ENCODE data around the gene SNRPE. TPM values are rescaled to one million over a fixed set of nuclear protein-coding genes. Genes with fewer than 3 reads are reported as not detected.

Gene SNRPE
- total and polyA plus RNA-seq, 2 donors (not counting 3 experiments of a cell fraction or from before 2014, with no cell fraction given) = 196 to 219 TPM

DNA sequence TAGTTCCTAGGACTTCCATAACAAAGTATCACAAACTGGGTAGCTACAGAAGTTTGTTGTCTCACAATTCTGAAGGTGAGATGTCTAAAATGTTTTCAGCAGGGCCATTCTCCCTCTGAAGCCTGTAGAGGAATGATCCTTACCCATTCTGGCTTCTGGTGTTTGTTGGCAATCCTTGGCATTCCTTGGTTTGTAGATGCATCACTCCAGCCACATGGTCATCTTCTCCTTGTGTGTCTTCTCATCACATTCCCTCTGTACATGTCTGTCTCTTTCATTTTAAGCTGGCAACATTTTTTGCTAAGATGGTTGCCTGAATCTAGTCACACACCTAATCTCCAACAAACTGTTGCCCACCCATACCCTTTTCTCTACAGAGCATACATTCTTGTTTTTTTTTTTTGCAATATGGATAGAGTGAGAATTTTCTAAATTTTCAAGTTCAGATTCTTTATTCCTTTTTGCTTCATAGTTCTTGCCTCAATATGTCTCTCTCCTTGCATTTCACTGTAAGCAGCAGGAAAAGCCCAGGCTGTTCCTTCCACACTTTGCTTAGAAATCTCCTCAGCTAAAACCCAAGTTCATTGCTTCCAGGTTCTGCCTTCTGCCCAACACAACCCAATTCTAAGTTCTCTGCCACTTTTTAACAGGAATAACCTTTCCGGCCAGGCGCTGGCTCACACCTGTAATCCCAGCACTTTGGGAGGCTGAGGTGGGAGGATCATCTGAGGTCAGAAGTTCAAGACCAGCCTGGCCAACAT, 47.6 kb upstream of the SNRPE start:
- dilution Hi-C loops (cut with MboI; ENCODE audit: extremely low pct_ligation_motif_present, low sequenced_read_pairs) (no loop called here), intact Hi-C loops (cut with micrococcal nuclease) (no loop called here)
- Histone ChIP-seq H2AFZ (ENCODE audit: low read depth, low read length) (no peak overlapping the region), H4K20me1 (replicated peaks; ENCODE audit: control insufficient read depth, extremely low read depth, insufficient read depth, low read length) (no peaks in the 10 kb centered on the region), H3K4me3 (replicated peaks in 1 of 3; ENCODE audit: insufficient read depth in 1 of 3, low read depth in 1 of 3, low read length in 3 of 3) (no peak overlapping the region), H3K79me2 (ENCODE audit: control insufficient read depth, insufficient read depth, low read length) (peaks cover 34% of the 10 kb centered on the region), H3K9me1 (replicated peaks; ENCODE audit: control insufficient read depth, extremely low read depth, insufficient read depth, low read length) (no peaks in the 10 kb centered on the region), H3K27ac (ENCODE audit: insufficient read depth, low read depth, low read length) (no peak overlapping the region), H3K9me3 (replicated peaks; ENCODE audit: control insufficient read depth, insufficient read depth, low read length) (no peaks in the 10 kb centered on the region), H3K9ac (replicated peaks; ENCODE audit: extremely low read depth, insufficient read depth, low read length) (no peak overlapping the region), H3K27me3 (ENCODE audit: control insufficient read depth in 2 of 2, insufficient read depth in 2 of 2, low read length in 2 of 2) (no peaks in the 10 kb centered on the region), H3K36me3 (ENCODE audit: control insufficient read depth in 2 of 2, extremely low read depth in 1 of 2, insufficient read depth in 2 of 2, low read length in 2 of 2) (peaks cover 2 to 13% of the 10 kb centered on the region in 2 experiments), H3K4me1 (ENCODE audit: control insufficient read depth, extremely low read depth, insufficient read depth, low read length) (no peaks in the 10 kb centered on the region), H3K4me2 (ENCODE audit: insufficient read depth, low read length) (no peak overlapping the region)
- TF ChIP-seq, protein P1, sequence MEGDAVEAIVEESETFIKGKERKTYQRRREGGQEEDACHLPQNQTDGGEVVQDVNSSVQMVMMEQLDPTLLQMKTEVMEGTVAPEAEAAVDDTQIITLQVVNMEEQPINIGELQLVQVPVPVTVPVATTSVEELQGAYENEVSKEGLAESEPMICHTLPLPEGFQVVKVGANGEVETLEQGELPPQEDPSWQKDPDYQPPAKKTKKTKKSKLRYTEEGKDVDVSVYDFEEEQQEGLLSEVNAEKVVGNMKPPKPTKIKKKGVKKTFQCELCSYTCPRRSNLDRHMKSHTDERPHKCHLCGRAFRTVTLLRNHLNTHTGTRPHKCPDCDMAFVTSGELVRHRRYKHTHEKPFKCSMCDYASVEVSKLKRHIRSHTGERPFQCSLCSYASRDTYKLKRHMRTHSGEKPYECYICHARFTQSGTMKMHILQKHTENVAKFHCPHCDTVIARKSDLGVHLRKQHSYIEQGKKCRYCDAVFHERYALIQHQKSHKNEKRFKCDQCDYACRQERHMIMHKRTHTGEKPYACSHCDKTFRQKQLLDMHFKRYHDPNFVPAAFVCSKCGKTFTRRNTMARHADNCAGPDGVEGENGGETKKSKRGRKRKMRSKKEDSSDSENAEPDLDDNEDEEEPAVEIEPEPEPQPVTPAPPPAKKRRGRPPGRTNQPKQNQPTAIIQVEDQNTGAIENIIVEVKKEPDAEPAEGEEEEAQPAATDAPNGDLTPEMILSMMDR (IDR thresholded peaks at IDR 0.05; ENCODE audit: extremely low read depth in 1 of 2, insufficient read depth in 1 of 2, low read depth in 1 of 2, low read length in 2 of 2) = no peak
- TF ChIP-seq FOS (IDR thresholded peaks at IDR 0.05; ENCODE audit: borderline replicate concordance, insufficient read depth, low read length) = no peak
- no peak for TF ChIP-seq POLR2A (IDR thresholded peaks at IDR 0.05; ENCODE audit: low read depth, low read length)
- CTCF ChIA-PET = no interaction called here
- FAIRE-seq (no peak), DNase-seq (ENCODE audit: low read depth, low spot score) (no peak)
- POLR2A ChIA-PET = no interaction called here
- BruUV-seq (replicated peaks) = no TSS peak

DNA sequence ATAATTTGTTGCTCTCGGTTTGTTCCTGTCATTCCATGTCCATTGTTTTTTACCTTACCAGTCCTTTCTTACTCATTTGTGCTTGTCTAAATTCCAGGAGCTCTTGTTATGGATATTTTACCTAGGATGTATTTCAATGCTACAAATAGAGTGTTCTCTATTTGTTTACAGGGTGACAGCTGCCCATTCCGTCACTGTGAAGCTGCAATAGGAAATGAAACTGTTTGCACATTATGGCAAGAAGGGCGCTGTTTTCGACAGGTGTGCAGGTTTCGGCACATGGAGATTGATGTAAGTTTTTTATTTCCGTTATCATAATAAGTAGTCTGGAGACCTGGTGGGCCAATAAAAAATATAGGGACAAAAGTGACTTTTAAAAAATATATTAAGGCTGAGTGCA, 43.0 kb upstream of the SNRPE start:
- Histone ChIP-seq H3K79me2 (ENCODE audit: control insufficient read depth, insufficient read depth, low read length) (peaks cover 41% of the 10 kb centered on the region), H3K36me3 (ENCODE audit: control insufficient read depth in 2 of 2, extremely low read depth in 1 of 2, insufficient read depth in 2 of 2, low read length in 2 of 2) (peaks cover 16 to 18% of the 10 kb centered on the region in 2 experiments)
- FAIRE-seq = no peak

More for the DNA sequence above, 43.0 kb upstream of the SNRPE start:
- Histone ChIP-seq H3K9me3 (replicated peaks; ENCODE audit: control insufficient read depth, insufficient read depth, low read length) (no peaks in the 10 kb centered on the region), H3K27me3 (ENCODE audit: control insufficient read depth in 2 of 2, insufficient read depth in 2 of 2, low read length in 2 of 2) (no peaks in the 10 kb centered on the region), H3K27ac (ENCODE audit: insufficient read depth, low read depth, low read length) (no peak overlapping the region), H3K4me3 (replicated peaks in 1 of 3; ENCODE audit: insufficient read depth in 1 of 3, low read depth in 1 of 3, low read length in 3 of 3) (no peak overlapping the region), H2AFZ (ENCODE audit: low read depth, low read length) (no peak overlapping the region), H3K4me1 (ENCODE audit: control insufficient read depth, extremely low read depth, insufficient read depth, low read length) (no peaks in the 10 kb centered on the region), H3K4me2 (ENCODE audit: insufficient read depth, low read length) (no peak overlapping the region), H3K9ac (replicated peaks; ENCODE audit: extremely low read depth, insufficient read depth, low read length) (no peak overlapping the region), H4K20me1 (replicated peaks; ENCODE audit: control insufficient read depth, extremely low read depth, insufficient read depth, low read length) (no peaks in the 10 kb centered on the region), H3K9me1 (replicated peaks; ENCODE audit: control insufficient read depth, extremely low read depth, insufficient read depth, low read length) (no peaks in the 10 kb centered on the region)
- DNase-seq (ENCODE audit: low read depth, low spot score) = no peak
- POLR2A ChIA-PET = no interaction called here
- dilution Hi-C loops (cut with MboI; ENCODE audit: extremely low pct_ligation_motif_present, low sequenced_read_pairs) = no loop called here
- intact Hi-C loops (cut with micrococcal nuclease) = no loop called here
- CTCF ChIA-PET = interaction anchor here (1.0 kb wide), 1 partner anchor 11 kb away, joined by 3 read pairs; no protein-coding TSS in a partner anchor
- BruUV-seq (replicated peaks) = no TSS peak
- TF ChIP-seq, protein P1 (IDR thresholded peaks at IDR 0.05; ENCODE audit: extremely low read depth in 1 of 2, insufficient read depth in 1 of 2, low read depth in 1 of 2, low read length in 2 of 2) = no peak
- TF ChIP-seq FOS (IDR thresholded peaks at IDR 0.05; ENCODE audit: borderline replicate concordance, insufficient read depth, low read length) (no peak), POLR2AphosphoS5 (IDR thresholded peaks at IDR 0.05; ENCODE audit: insufficient read depth, low read depth, low read length) (no peak), EZH2 (IDR thresholded peaks at IDR 0.05; ENCODE audit: borderline replicate concordance, low read depth, low read length, severe bottlenecking) (no peak), JUN (IDR thresholded peaks at IDR 0.05; ENCODE audit: borderline replicate concordance, insufficient read depth, insufficient read length, low read depth) (no peak)
- TF ChIP-seq, protein P2, sequence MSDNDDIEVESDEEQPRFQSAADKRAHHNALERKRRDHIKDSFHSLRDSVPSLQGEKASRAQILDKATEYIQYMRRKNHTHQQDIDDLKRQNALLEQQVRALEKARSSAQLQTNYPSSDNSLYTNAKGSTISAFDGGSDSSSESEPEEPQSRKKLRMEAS (IDR thresholded peaks at IDR 0.05; ENCODE audit: insufficient read depth, insufficient read length) = no peak
